DOHH2 (cell line): ENCODE results near the gene CD209.

Experiments
- H3F3A ChIP-seq: fragments of 200-600 bp; sonication (generic), shearing (Covaris generic); 2 replicates; pipeline ENCODE4 v1.6.0; 2016; ENCODE audit warnings: antibody characterized with exemption, mild to moderate bottlenecking; ENCODE audit not compliant: control insufficient read depth, insufficient read depth
- H3K27ac ChIP-seq: fragments of 200-600 bp; sonication (generic); 2 replicates; pipeline ENCODE4 v1.5.1; 2014; ENCODE audit warnings: low read depth, mild to moderate bottlenecking, low read length, moderate library complexity
- H3K27me3 ChIP-seq: fragments of 200-600 bp; sonication (generic); 2 replicates; pipeline ENCODE4 v1.6.1; 2014; ENCODE audit warnings: mild to moderate bottlenecking, low read length, mixed read lengths; ENCODE audit not compliant: control insufficient read depth
- H3K36me3 ChIP-seq: fragments of 200-600 bp; sonication (generic); 2 replicates; pipeline ENCODE4 v1.6.1; 2014; ENCODE audit warnings: mild to moderate bottlenecking, low read length, moderate library complexity, mixed read lengths; ENCODE audit not compliant: control insufficient read depth
- H3K4me1 ChIP-seq: fragments of 200-600 bp; sonication (generic); 2 replicates; pipeline ENCODE4 v1.6.1; 2014; ENCODE audit warnings: mild to moderate bottlenecking, low read length, mixed read lengths; ENCODE audit not compliant: control insufficient read depth
- H3K4me2 ChIP-seq: fragments of 200-600 bp; sonication (generic); 2 replicates; pipeline ENCODE4 v1.6.0; 2014; ENCODE audit warnings: mild to moderate bottlenecking, low read length, moderate library complexity
- H3K4me3 ChIP-seq: fragments of 200-600 bp; sonication (generic); 2 replicates; pipeline ENCODE4 v1.5.1; 2014; ENCODE audit warnings: mild to moderate bottlenecking, low read length, mixed read lengths
- H3K79me2 ChIP-seq: fragments of 200-600 bp; sonication (generic); 2 replicates; pipeline ENCODE4 v1.6.1; 2014; ENCODE audit warnings: mild to moderate bottlenecking, low read length, mixed read lengths; ENCODE audit not compliant: control insufficient read depth
- H3K9me2 ChIP-seq: fragments of 200-600 bp; sonication (generic); replicated peaks from 2 replicates; pipeline ENCODE4 v1.6.1; 2014; ENCODE audit warnings: mild to moderate bottlenecking, low read length, mixed read lengths; ENCODE audit not compliant: control insufficient read depth
- H3K9me3 ChIP-seq: fragments of 200-600 bp; sonication (generic); 2 replicates; pipeline ENCODE4 v1.6.1; 2014; ENCODE audit warnings: antibody characterized with exemption, low read length, mixed read lengths; ENCODE audit not compliant: control insufficient read depth, insufficient read depth
- H4K20me1 ChIP-seq: fragments of 200-600 bp; sonication (generic); 2 replicates; pipeline ENCODE4 v1.6.0; 2014; ENCODE audit warnings: low read depth, mild to moderate bottlenecking, antibody characterized with exemption, low read length, moderate library complexity; ENCODE audit not compliant: control insufficient read depth, insufficient read depth
- EZH2phosphoT487 ChIP-seq: fragments of 200-600 bp; sonication (generic); IDR thresholded peaks from 2 replicates; pipeline ENCODE4 v1.6.1; 2017; ENCODE audit warnings: borderline replicate concordance, mild to moderate bottlenecking, antibody characterized with exemption, low read length, moderate library complexity, mixed read lengths
- TF ChIP-seq, protein P1 (sequence below): fragments of 200-600 bp; sonication (generic); IDR thresholded peaks from one replicate; pipeline ENCODE4 v1.5.1; 2014; ENCODE audit warnings: antibody characterized with exemption, mild to moderate bottlenecking, low read depth, low read length; ENCODE audit not compliant: poor library complexity, severe bottlenecking

Gene CD209

DNA sequence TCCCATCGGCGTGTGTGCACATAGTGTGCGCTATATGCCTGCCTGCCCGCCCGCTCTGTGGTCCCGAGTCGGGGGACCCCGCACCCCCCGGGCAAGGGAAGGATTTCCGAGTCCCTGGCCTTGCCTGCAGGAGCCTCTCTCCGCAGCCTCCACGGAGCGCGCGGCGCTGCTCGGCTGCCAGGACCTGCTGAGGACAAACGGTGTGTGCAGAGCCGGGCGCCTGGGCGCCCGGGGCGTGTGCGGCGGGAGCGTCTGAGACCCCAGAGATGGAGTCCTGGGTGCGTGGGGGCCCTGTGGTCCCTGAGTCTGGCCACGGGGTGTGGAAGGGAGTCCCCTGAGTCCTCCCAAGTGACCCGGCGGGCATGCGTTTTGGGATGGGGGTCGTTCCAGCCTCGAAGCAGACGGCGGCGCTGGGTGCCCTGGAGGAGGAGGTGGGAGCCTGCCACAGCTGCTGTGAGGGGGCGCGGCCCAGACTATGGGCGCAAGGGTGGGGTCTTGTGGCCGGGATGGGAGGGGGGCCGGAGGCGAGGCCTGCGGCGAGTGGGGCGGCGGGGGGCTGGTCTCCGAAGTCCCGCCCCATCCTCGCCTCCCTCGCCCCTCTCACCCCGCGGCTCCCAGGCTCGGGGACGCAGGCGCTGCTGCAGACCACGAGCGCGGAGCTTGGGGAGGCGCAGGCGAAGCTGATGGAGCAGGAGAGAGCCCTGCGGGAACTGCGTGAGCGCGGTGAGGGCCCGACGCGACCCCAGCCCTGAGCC lies 41.0 kb upstream of the CD209 start:
- Histone ChIP-seq H3K27me3 (peaks cover 9% of the 10 kb centered on the region), H3K4me1 (no peaks in the 10 kb centered on the region), H4K20me1 (no peaks in the 10 kb centered on the region), H3K79me2 (no peaks in the 10 kb centered on the region), H3K27ac (no peak overlapping the region), H3K9me2 (no peaks in the 10 kb centered on the region), H3K9me3 (peaks cover 6% of the 10 kb centered on the region; the same call in 1 of the 2 replicates), H3K4me2 (no peak overlapping the region), H3K4me3 (no peak overlapping the region), H3K36me3 (no peaks in the 10 kb centered on the region), H3F3A (no peaks in the 10 kb centered on the region)
- no peak for TF ChIP-seq EZH2phosphoT487
- TF ChIP-seq, protein P1, sequence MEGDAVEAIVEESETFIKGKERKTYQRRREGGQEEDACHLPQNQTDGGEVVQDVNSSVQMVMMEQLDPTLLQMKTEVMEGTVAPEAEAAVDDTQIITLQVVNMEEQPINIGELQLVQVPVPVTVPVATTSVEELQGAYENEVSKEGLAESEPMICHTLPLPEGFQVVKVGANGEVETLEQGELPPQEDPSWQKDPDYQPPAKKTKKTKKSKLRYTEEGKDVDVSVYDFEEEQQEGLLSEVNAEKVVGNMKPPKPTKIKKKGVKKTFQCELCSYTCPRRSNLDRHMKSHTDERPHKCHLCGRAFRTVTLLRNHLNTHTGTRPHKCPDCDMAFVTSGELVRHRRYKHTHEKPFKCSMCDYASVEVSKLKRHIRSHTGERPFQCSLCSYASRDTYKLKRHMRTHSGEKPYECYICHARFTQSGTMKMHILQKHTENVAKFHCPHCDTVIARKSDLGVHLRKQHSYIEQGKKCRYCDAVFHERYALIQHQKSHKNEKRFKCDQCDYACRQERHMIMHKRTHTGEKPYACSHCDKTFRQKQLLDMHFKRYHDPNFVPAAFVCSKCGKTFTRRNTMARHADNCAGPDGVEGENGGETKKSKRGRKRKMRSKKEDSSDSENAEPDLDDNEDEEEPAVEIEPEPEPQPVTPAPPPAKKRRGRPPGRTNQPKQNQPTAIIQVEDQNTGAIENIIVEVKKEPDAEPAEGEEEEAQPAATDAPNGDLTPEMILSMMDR = no peak

DNA sequence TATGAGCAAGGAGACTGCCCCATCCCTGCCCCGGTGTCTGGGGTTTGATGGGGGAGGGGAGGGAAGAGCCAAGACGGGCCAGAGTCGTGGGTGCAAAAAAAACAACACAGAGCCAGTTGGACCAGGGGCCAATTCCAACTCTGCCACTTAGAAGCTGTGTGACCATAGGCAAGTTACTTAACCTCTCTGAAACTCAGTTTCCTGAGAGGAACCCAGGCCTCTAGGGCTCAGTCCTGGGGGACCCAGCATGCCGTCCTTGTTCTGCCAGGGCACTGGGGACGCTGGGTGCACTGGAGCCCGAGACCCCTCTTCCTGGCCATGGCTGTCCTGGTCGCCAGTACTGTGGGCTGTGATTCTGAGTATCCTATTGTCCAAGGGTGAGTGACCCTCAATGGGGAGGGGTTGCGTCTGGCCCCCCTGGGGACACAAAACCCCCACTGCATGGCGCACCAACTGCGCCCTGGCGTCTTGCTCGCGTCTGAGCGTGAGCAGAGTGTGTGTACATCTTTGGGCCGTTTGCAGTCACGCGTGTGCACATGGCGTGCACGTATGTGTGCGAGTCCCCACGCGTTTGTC lies 40.4 kb upstream of the CD209 start:
- Histone ChIP-seq H3K4me3 (no peak overlapping the region), H3K9me3 (peaks cover 6% of the 10 kb centered on the region; the same call in 1 of the 2 replicates), H3K27me3 (peaks cover 9% of the 10 kb centered on the region)

DNA sequence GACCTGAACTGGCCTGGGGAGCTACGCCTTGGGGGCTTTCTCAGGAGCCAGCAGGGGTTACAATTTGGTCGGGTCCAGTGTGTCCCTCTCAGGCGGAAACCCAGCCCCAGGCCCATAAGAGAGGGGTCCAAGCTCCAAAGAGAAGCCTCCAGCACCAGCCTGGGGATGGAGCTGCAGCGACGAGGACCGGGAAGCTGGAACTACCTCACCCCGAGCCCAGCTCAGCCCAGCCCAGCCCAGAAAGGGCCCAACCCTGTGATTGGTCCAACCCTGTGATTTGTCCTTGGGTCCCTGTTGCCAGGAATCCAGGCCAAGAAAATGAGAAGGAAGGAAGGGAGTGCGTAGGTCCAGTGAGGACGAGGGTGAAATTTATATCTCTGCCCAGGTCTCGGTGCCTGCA lies 39.8 kb upstream of the CD209 start:
- H3K4me2 ChIP-seq = no peak overlapping the region

More for the DNA sequence above, 40.4 kb upstream of the CD209 start:
- H3K79me2 ChIP-seq = no peaks in the 10 kb centered on the region
- H4K20me1 ChIP-seq = no peaks in the 10 kb centered on the region
- H3K27ac ChIP-seq = no peak overlapping the region
- H3K36me3 ChIP-seq = no peaks in the 10 kb centered on the region
- H3K4me1 ChIP-seq = no peaks in the 10 kb centered on the region
- no peaks in the 10 kb centered on the region for H3K9me2 ChIP-seq
- H3K4me2 ChIP-seq = no peak overlapping the region
- H3F3A ChIP-seq = no peaks in the 10 kb centered on the region
- no peak for TF ChIP-seq EZH2phosphoT487
- TF ChIP-seq, protein P1 = no peak

More for the DNA sequence above, 39.8 kb upstream of the CD209 start:
- Histone ChIP-seq H3F3A (no peaks in the 10 kb centered on the region), H3K27me3 (peaks cover 9% of the 10 kb centered on the region), H4K20me1 (no peaks in the 10 kb centered on the region), H3K9me3 (peaks cover 6% of the 10 kb centered on the region; the same call in 1 of the 2 replicates), H3K9me2 (no peaks in the 10 kb centered on the region), H3K4me1 (no peaks in the 10 kb centered on the region), H3K36me3 (no peaks in the 10 kb centered on the region), H3K4me3 (no peak overlapping the region), H3K27ac (no peak overlapping the region), H3K79me2 (no peaks in the 10 kb centered on the region)
- no peak for TF ChIP-seq EZH2phosphoT487
- TF ChIP-seq, protein P1 = no peak
